Measurements from ENCODE around the gene GABRA5. TPM values are rescaled to one million over a fixed set of nuclear protein-coding genes. Genes with fewer than 3 reads are reported as not detected.
"Not testable (repeated sequence)": the region's sequence is repeated elsewhere in the genome, so short reads cannot be mapped to it uniquely, and the experiment has no call there.

Gene GABRA5
- total RNA-seq, 1 donor from 2014 or later: not detected

- no peak for DNase-seq (ENCODE audit: low read depth)
Measured at GRCh38 chr15:26875476-26875850, 8.6 kb downstream of the GABRA5 start.

- DNase-seq (ENCODE audit: low read depth): no peak
Measured at GRCh38 chr15:26877831-26878230, 11.0 kb downstream of the GABRA5 start.

GRCh38 chr15:26879706-26880105 lies 12.8 kb downstream of the GABRA5 start:
- DNase-seq (ENCODE audit: low read depth): no peak

- no peak for DNase-seq (ENCODE audit: low read depth)
Measured at GRCh38 chr15:26882112-26882511, 15.2 kb downstream of the GABRA5 start.

GRCh38 chr15:26882616-26883365 lies 15.9 kb downstream of the GABRA5 start:
- DNase-seq (ENCODE audit: low read depth): no peak

- no peak for DNase-seq (ENCODE audit: low read depth)
Measured at GRCh38 chr15:26883466-26883865, 16.6 kb downstream of the GABRA5 start.

- DNase-seq (ENCODE audit: low read depth): no peak
Measured at GRCh38 chr15:26886566-26886965, 19.7 kb downstream of the GABRA5 start.

GRCh38 chr15:26887926-26888666 lies 21.2 kb downstream of the GABRA5 start:
- no peak for DNase-seq (ENCODE audit: low read depth)

- DNase-seq (ENCODE audit: low read depth): no peak
Measured at GRCh38 chr15:26888761-26889160, 21.9 kb downstream of the GABRA5 start.

GRCh38 chr15:26889298-26889898 lies 22.5 kb downstream of the GABRA5 start:
- DNase-seq (ENCODE audit: low read depth): peak; percentile 64

GRCh38 chr15:26890451-26890850 lies 23.6 kb downstream of the GABRA5 start:
- no peak for DNase-seq (ENCODE audit: low read depth)

- no peak for DNase-seq (ENCODE audit: low read depth)
Measured at GRCh38 chr15:26890988-26891387, 24.1 kb downstream of the GABRA5 start.

- DNase-seq (ENCODE audit: low read depth): peak; percentile 57
Measured at GRCh38 chr15:26891448-26892181, 24.8 kb downstream of the GABRA5 start.

- no peak for DNase-seq (ENCODE audit: low read depth)
Measured at GRCh38 chr15:26892182-26892518, 25.3 kb downstream of the GABRA5 start.

- no peak for DNase-seq (ENCODE audit: low read depth)
Measured at GRCh38 chr15:26892678-26893077, 25.8 kb downstream of the GABRA5 start.

GRCh38 chr15:26893351-26894065 lies 26.6 kb downstream of the GABRA5 start:
- no peak for DNase-seq (ENCODE audit: low read depth)

GRCh38 chr15:26894181-26894580 lies 27.3 kb downstream of the GABRA5 start:
- DNase-seq (ENCODE audit: low read depth): no peak

GRCh38 chr15:26895346-26895745 lies 28.5 kb downstream of the GABRA5 start:
- not testable (repeated sequence) for DNase-seq (ENCODE audit: low read depth)

GRCh38 chr15:26899658-26900057 lies 32.8 kb downstream of the GABRA5 start:
- no peak for DNase-seq (ENCODE audit: low read depth)

GRCh38 chr15:26901041-26901440 lies 34.2 kb downstream of the GABRA5 start:
- no peak for DNase-seq (ENCODE audit: low read depth)

- DNase-seq (ENCODE audit: low read depth): no peak
Measured at GRCh38 chr15:26910715-26911114, 43.9 kb downstream of the GABRA5 start.

Data from myocyte (in vitro differentiated cells).